Retina (tissue), 1 donor: ENCODE results near the gene VSTM2B.

Experiments
- DNase-seq: peaks from one replicate; pipeline ENCODE4 v3.0.0-alpha.2; 2016

VSTM2B gene

GRCh38 chr19:29569038-29569911 is 43.5 kb downstream of the VSTM2B start:
- no peak for DNase-seq

- DNase-seq = no peak
These were observed 45.4 kb downstream of the VSTM2B start for GRCh38 chr19:29571181-29571580.

GRCh38 chr19:29573486-29573885 is 47.7 kb downstream of the VSTM2B start:
- DNase-seq = no peak

GRCh38 chr19:29574510-29574909 is 48.7 kb downstream of the VSTM2B start:
- peak; percentile 18 for DNase-seq

GRCh38 chr19:29576046-29576606 is 50.3 kb downstream of the VSTM2B start:
- no peak for DNase-seq

GRCh38 chr19:29576761-29577648 is 51.2 kb downstream of the VSTM2B start:
- no peak for DNase-seq

- DNase-seq = no peak
These were observed 51.8 kb downstream of the VSTM2B start for GRCh38 chr19:29577649-29577963.

GRCh38 chr19:29578349-29578748 is 52.6 kb downstream of the VSTM2B start:
- DNase-seq = no peak

- no peak for DNase-seq
These were observed 53.6 kb downstream of the VSTM2B start for GRCh38 chr19:29579308-29579910.

GRCh38 chr19:29581398-29581797 is 55.6 kb downstream of the VSTM2B start:
- DNase-seq = no peak

GRCh38 chr19:29583196-29583999 is 57.6 kb downstream of the VSTM2B start:
- no peak for DNase-seq

GRCh38 chr19:29586401-29586800 is 60.6 kb downstream of the VSTM2B start:
- no peak for DNase-seq

GRCh38 chr19:29587059-29587458 is 61.3 kb downstream of the VSTM2B start:
- no peak for DNase-seq

- no peak for DNase-seq
These were observed 61.8 kb downstream of the VSTM2B start for GRCh38 chr19:29587518-29587986.

GRCh38 chr19:29588095-29588494 is 62.3 kb downstream of the VSTM2B start:
- no peak for DNase-seq

- DNase-seq = no peak
These were observed 64.5 kb downstream of the VSTM2B start for GRCh38 chr19:29590278-29590677.

GRCh38 chr19:29591670-29592069 is 65.9 kb downstream of the VSTM2B start:
- DNase-seq = no peak

- DNase-seq = no peak
These were observed 68.1 kb downstream of the VSTM2B start for GRCh38 chr19:29593869-29594268.

- no peak for DNase-seq
These were observed 70.4 kb downstream of the VSTM2B start for GRCh38 chr19:29596080-29596727.

GRCh38 chr19:29596885-29597525 is 71.2 kb downstream of the VSTM2B start:
- DNase-seq = peak; percentile 65

GRCh38 chr19:29598036-29598435 is 72.2 kb downstream of the VSTM2B start:
- no peak for DNase-seq
